CD4-positive, alpha-beta T cell (primary cell): ENCODE data around the gene RIMS3. TPM values are rescaled to one million over a fixed set of nuclear protein-coding genes. Genes with fewer than 3 reads are reported as not detected.

Source experiments
- ATAC-seq: fragments of 200-7000 bp; cut with Tn5 transposase; one replicate; pipeline ENCODE4 v1.10.0; 2022; ENCODE audit warnings: mild to moderate bottlenecking; ENCODE audit not compliant: poor library complexity
- CTCF ChIA-PET: fragments of 350-600 bp; sonication (Branson Sonifier 250); formaldehyde crosslinking; loops from one replicate; lab custom pipeline; 2021; ENCODE audit warnings: antibody characterized with exemption, inconsistent platforms; lab: Charles Lee
- POLR2A ChIA-PET: fragments of 350-600 bp; sonication (Branson Sonifier 250); formaldehyde crosslinking; loops from one replicate; lab custom pipeline; 2021; ENCODE audit warnings: antibody characterized with exemption, inconsistent platforms; lab: Charles Lee
- DNase-seq, 14 experiments: peaks; one replicate each; pipeline ENCODE4 v3.0.0-alpha.2; 2013 to 2020; ENCODE audit warnings: mixed read lengths in 2 of 14
- H3K27ac ChIP-seq, 2 donors: one replicate each; pipeline versions ENCODE4 v1.5.1 to v1.7.0; 2013; ENCODE audit warnings: low read length in 2 of 2, low read depth in 1 of 2, mild to moderate bottlenecking in 1 of 2
- H3K27me3 ChIP-seq, 2 experiments: 1 replicate in 1 of 2; 2 replicates in 1 of 2; pipeline versions ENCODE4 v1.6.1 to v1.7.0; 2013; ENCODE audit warnings: low read length in 2 of 2, control low read depth in 1 of 2, mild to moderate bottlenecking in 1 of 2, moderate library complexity in 1 of 2; ENCODE audit not compliant: insufficient read depth in 2 of 2, control insufficient read depth in 1 of 2
- H3K36me3 ChIP-seq: one replicate; pipeline ENCODE4 v1.6.1; 2013; ENCODE audit warnings: low read length, control low read depth; ENCODE audit not compliant: insufficient read depth
- H3K4me1 ChIP-seq: one replicate; pipeline ENCODE4 v1.6.1; 2013; ENCODE audit warnings: low read length, control low read depth; ENCODE audit not compliant: insufficient read depth
- H3K4me3 ChIP-seq: one replicate; pipeline ENCODE4 v1.5.1; 2013; ENCODE audit warnings: mild to moderate bottlenecking, low read length, moderate library complexity
- H3K9me3 ChIP-seq, 2 experiments: 1 replicate in 1 of 2; 2 replicates in 1 of 2; pipeline versions ENCODE4 v1.6.1 to v1.7.0; 2013; ENCODE audit warnings: low read length in 2 of 2, mild to moderate bottlenecking in 2 of 2, control low read depth in 1 of 2, moderate library complexity in 1 of 2; ENCODE audit not compliant: control insufficient read depth in 1 of 2, insufficient read depth in 1 of 2
- H3K27ac Mint-ChIP-seq: one replicate; pipeline ENCODE4 v1.8.0; 2020; ENCODE audit warnings: mixed read lengths
- H3K27me3 Mint-ChIP-seq: one replicate; pipeline ENCODE4 v1.8.0; 2021; ENCODE audit warnings: mixed read lengths
- H3K36me3 Mint-ChIP-seq: one replicate; pipeline ENCODE4 v1.8.0; 2021; ENCODE audit warnings: low read depth, mixed read lengths
- H3K4me1 Mint-ChIP-seq: one replicate; pipeline ENCODE4 v1.8.0; 2021; ENCODE audit warnings: low read depth, mixed read lengths
- H3K4me3 Mint-ChIP-seq: one replicate; pipeline ENCODE4 v1.8.0; 2020; ENCODE audit warnings: mild to moderate bottlenecking, mixed read lengths
- H3K9me3 Mint-ChIP-seq: one replicate; pipeline ENCODE4 v1.8.0; 2020; ENCODE audit warnings: mixed read lengths
- CTCF ChIP-seq: fragments of 200-600 bp; IDR thresholded peaks from one replicate; pipeline ENCODE4 v1.8.0; 2022; ENCODE audit warnings: antibody characterized with exemption, mild to moderate bottlenecking
- intact Hi-C, 2 experiments: fragments of 100-400 bp; cut with DNase I in 1 of 2; cut with micrococcal nuclease in 1 of 2; formaldehyde crosslinking; loops; one replicate each; pipeline versions ENCODE4 v1.15.1 to v1.9.0; 2023 to 2025; cut with DNase I, micrococcal nuclease
- total RNA-seq, 174 experiments: library from RNA in 2 of 174; stranded (reverse) in 2 of 174; gene quantifications; one replicate each; pipeline ENCODE4 v1.2.3 and lab custom pipeline; 2021 to 2026

The RIMS3 gene
- total RNA-seq, 2 experiments from 2014 or later = 0.99 to 1.1 TPM

GRCh38 chr1:40645118-40645680, 20.3 kb downstream of the RIMS3 start:
- intact Hi-C loops = no loop called here
- no peaks in the 10 kb centered on the region for H3K9me3 ChIP-seq
- ATAC-seq = no peak
- no peak for DNase-seq
- H3K4me1 ChIP-seq = peaks cover 10% of the 10 kb centered on the region
- no peak overlapping the region for H3K4me3 Mint-ChIP-seq
- no peak overlapping the region for H3K27ac ChIP-seq
- no peak overlapping the region for H3K4me3 ChIP-seq
- H3K36me3 Mint-ChIP-seq = no peaks in the 10 kb centered on the region
- POLR2A ChIA-PET = no interaction called here
- peaks cover 7% of the 10 kb centered on the region for H3K4me1 Mint-ChIP-seq
- H3K27ac Mint-ChIP-seq = no peak overlapping the region
- H3K9me3 Mint-ChIP-seq = no peaks in the 10 kb centered on the region
- CTCF ChIA-PET = no interaction called here
- H3K27me3 Mint-ChIP-seq = peaks cover 5% of the 10 kb centered on the region
- H3K27me3 ChIP-seq = peaks cover 0 to 7% of the 10 kb centered on the region in 2 experiments
- TF ChIP-seq CTCF = no peak
- H3K36me3 ChIP-seq = no peaks in the 10 kb centered on the region

GRCh38 chr1:40641601-40642242, 23.8 kb downstream of the RIMS3 start:
- no peaks in the 10 kb centered on the region for H3K36me3 ChIP-seq
- Mint-ChIP-seq H3K4me1 (peaks cover 7% of the 10 kb centered on the region), H3K36me3 (no peaks in the 10 kb centered on the region), H3K27me3 (no peaks in the 10 kb centered on the region), H3K4me3 (no peak overlapping the region), H3K27ac (no peak overlapping the region), H3K9me3 (no peaks in the 10 kb centered on the region)
- CTCF ChIA-PET = no interaction called here
- no peak overlapping the region for H3K4me3 ChIP-seq
- H3K4me1 ChIP-seq = no peaks in the 10 kb centered on the region
- TF ChIP-seq CTCF = no peak
- no peaks in the 10 kb centered on the region for H3K27me3 ChIP-seq
- H3K9me3 ChIP-seq = no peaks in the 10 kb centered on the region
- no peak for DNase-seq
- POLR2A ChIA-PET = no interaction called here
- ATAC-seq = no peak
- intact Hi-C loops = no loop called here
- H3K27ac ChIP-seq = no peak overlapping the region

GRCh38 chr1:40640314-40641076, 25.0 kb downstream of the RIMS3 start:
- POLR2A ChIA-PET = no interaction called here
- Mint-ChIP-seq H3K9me3 (no peaks in the 10 kb centered on the region), H3K4me3 (no peak overlapping the region), H3K4me1 (peaks cover 7% of the 10 kb centered on the region), H3K36me3 (no peaks in the 10 kb centered on the region), H3K27ac (no peak overlapping the region), H3K27me3 (no peaks in the 10 kb centered on the region)
- H3K4me1 ChIP-seq = no peaks in the 10 kb centered on the region
- H3K4me3 ChIP-seq = no peak overlapping the region
- no peaks in the 10 kb centered on the region for H3K36me3 ChIP-seq
- no peaks in the 10 kb centered on the region for H3K27me3 ChIP-seq
- intact Hi-C loops = no loop called here
- CTCF ChIA-PET = interaction anchor here (0.7 kb wide), 1 partner anchor 21 kb away, joined by 3 read pairs; no protein-coding TSS in a partner anchor
- no peak for DNase-seq
- peak; percentile 44 for ATAC-seq
- peaks cover 0 to 7% of the 10 kb centered on the region in 2 experiments for H3K9me3 ChIP-seq
- no peak for TF ChIP-seq CTCF
- no peak overlapping the region for H3K27ac ChIP-seq
